Measurements from ENCODE around the gene RAB7B. TPM values are rescaled to one million over a fixed set of nuclear protein-coding genes. Genes with fewer than 3 reads are reported as not detected.

The RAB7B gene
- total RNA-seq, 1 experiment from 2014 or later: 3.6 TPM

DNA sequence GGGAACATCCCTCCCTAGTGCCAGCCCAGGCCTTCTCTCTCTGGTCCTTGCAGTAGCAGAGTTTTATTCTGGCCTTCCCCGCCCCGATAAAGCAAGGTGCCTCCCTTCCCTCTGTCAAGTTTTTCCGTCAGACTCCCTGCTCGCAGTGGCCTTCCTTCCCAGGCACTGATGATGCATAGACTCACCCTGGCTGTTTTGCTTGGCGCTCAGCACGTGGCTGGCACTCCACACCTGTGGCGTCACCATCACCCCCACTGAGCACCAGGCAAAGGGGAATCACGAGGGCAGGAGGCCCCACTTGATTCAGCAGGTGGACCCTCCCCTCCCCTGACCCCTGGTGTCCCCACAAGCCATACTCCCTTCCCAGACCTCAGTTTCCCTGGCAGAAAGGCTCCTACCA is 67.3 kb downstream of the RAB7B start:
- POLR2A ChIA-PET: interaction anchor here (1.1 to 1.3 kb wide), 2 partner anchors 15 to 17 kb away, joined by 4 to 11 read pairs; no protein-coding TSS in a partner anchor
- Mint-ChIP-seq H3K4me1 (ENCODE audit: insufficient read depth, unreplicated experiment) (peaks cover 49% of the 10 kb centered on the region), H3K36me3 (ENCODE audit: insufficient read depth, unreplicated experiment) (no peaks in the 10 kb centered on the region), H3K4me3 (ENCODE audit: unreplicated experiment) (no peak overlapping the region), H3K27me3 (ENCODE audit: insufficient read depth, unreplicated experiment) (peaks cover 56% of the 10 kb centered on the region), H3K9me3 (ENCODE audit: unreplicated experiment) (no peaks in the 10 kb centered on the region), H3K27ac (ENCODE audit: low read depth, unreplicated experiment) (peak overlapping the region; percentile 33)
- CTCF ChIA-PET: interaction anchor here (5.4 kb wide), 1 partner anchor 41 kb away, joined by 38 read pairs; no protein-coding TSS in a partner anchor
- intact Hi-C loops (cut with micrococcal nuclease): no loop called here
- TF ChIP-seq, protein P1, sequence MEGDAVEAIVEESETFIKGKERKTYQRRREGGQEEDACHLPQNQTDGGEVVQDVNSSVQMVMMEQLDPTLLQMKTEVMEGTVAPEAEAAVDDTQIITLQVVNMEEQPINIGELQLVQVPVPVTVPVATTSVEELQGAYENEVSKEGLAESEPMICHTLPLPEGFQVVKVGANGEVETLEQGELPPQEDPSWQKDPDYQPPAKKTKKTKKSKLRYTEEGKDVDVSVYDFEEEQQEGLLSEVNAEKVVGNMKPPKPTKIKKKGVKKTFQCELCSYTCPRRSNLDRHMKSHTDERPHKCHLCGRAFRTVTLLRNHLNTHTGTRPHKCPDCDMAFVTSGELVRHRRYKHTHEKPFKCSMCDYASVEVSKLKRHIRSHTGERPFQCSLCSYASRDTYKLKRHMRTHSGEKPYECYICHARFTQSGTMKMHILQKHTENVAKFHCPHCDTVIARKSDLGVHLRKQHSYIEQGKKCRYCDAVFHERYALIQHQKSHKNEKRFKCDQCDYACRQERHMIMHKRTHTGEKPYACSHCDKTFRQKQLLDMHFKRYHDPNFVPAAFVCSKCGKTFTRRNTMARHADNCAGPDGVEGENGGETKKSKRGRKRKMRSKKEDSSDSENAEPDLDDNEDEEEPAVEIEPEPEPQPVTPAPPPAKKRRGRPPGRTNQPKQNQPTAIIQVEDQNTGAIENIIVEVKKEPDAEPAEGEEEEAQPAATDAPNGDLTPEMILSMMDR (IDR thresholded peaks at IDR 0.05; ENCODE audit: unreplicated experiment): no peak
- no TSS peak for BruUV-seq (replicated peaks)
- DNase-seq (ENCODE audit: unreplicated experiment): peak; percentile 92

DNA sequence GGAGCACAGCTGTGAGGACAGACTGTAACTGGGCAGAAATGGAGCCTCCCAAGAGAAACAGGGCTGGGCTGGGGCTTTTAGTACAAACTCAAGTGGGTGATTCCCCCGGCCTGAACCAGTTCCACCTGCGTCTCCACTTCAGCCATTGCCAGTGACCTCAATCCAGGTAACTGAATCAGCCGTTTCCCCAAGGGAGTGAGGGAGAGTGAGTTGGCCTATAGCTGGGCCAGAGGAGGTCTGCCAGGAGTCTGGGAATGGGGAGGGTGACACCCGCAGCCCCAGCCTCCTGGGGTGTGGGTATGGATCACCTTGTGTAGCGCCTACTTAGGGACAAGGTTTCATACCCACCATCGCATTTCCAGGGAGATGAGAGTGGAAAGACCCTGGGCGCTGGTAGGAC is 68.4 kb downstream of the RAB7B start:
- TF ChIP-seq, protein P1 (IDR thresholded peaks at IDR 0.05; ENCODE audit: unreplicated experiment): no peak
- peaks cover 56% of the 10 kb centered on the region for H3K27me3 Mint-ChIP-seq (ENCODE audit: insufficient read depth, unreplicated experiment)
- H3K27ac Mint-ChIP-seq (ENCODE audit: low read depth, unreplicated experiment): no peak overlapping the region
- peaks cover 45% of the 10 kb centered on the region for H3K4me1 Mint-ChIP-seq (ENCODE audit: insufficient read depth, unreplicated experiment)
- no peaks in the 10 kb centered on the region for H3K9me3 Mint-ChIP-seq (ENCODE audit: unreplicated experiment)
- POLR2A ChIA-PET: interaction anchor here (0.9 to 1.2 kb wide), 3 partner anchors 12 to 185 kb away, joined by 3 to 4 read pairs (median 3); no protein-coding TSS in a partner anchor
- peak; percentile 54 for DNase-seq (ENCODE audit: unreplicated experiment)
- no peak overlapping the region for H3K4me3 Mint-ChIP-seq (ENCODE audit: unreplicated experiment)
- CTCF ChIA-PET: interaction anchor here (0.7 to 5.4 kb wide), 5 partner anchors 12 to 175 kb away, joined by 3 to 38 read pairs (median 4); no protein-coding TSS in a partner anchor
- H3K36me3 Mint-ChIP-seq (ENCODE audit: insufficient read depth, unreplicated experiment): no peaks in the 10 kb centered on the region
- intact Hi-C loops (cut with micrococcal nuclease): no loop called here
- BruUV-seq (replicated peaks): no TSS peak

DNA sequence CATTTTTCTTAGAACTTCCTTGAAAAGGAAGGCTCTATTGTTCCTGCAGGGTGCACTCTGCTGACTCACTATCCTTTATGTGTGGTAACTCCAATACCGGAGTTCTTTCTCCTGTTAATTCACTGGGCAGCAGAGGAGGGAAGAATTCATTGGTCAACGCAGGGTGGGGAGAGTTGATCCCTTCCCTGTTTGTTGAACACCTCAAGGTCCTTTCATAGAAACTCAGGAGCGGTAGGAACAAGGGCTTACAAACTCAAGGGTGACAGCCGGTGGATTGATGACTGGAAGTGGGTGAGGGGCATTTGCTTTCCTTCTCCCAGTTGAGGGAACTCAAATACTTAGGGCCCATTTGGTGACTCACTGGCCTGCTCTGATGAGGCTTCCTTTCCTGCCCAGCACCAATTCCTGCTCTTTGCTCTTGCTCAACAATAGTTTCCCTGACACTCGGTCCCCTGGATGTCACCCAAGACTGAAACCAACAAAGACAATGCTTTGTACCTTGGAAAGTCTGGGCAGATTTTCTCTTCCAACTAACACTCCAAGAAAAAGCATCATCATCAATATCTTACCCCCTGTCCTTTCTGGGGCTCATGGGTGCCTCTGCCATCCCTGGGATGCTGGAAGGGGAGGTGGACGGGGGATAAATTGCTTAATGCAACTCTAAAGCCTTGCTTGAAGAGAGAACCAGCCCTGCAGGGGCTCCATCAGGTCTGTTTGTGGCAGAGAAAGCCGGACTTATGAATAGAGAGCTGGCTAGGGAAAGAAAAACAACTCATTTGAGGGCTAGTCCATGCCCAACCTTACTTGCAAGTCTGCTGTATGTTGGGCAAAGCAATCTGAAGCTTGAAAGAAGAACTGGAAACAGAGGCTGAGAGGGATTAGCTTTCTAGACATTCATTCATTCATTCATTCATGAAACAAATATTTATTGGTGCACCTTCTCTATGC is 69.2 kb downstream of the RAB7B start:
- H3K27ac Mint-ChIP-seq (ENCODE audit: low read depth, unreplicated experiment): peak overlapping the region; percentile 60

More for the DNA sequence above, 69.2 kb downstream of the RAB7B start:
- H3K27me3 Mint-ChIP-seq (ENCODE audit: insufficient read depth, unreplicated experiment): peaks cover 56% of the 10 kb centered on the region
- H3K9me3 Mint-ChIP-seq (ENCODE audit: unreplicated experiment): no peaks in the 10 kb centered on the region
- H3K4me1 Mint-ChIP-seq (ENCODE audit: insufficient read depth, unreplicated experiment): peaks cover 40% of the 10 kb centered on the region
- TF ChIP-seq, protein P1 (IDR thresholded peaks at IDR 0.05; ENCODE audit: unreplicated experiment): no peak
- ChIA-PET CTCF (interaction anchor here (0.6 to 5.4 kb wide), 11 partner anchors 10 to 276 kb away, joined by 3 to 38 read pairs (median 5); no protein-coding TSS in a partner anchor), POLR2A (interaction anchor here (0.9 to 1.4 kb wide), 6 partner anchors 12 to 185 kb away, joined by 3 to 6 read pairs (median 4); no protein-coding TSS in a partner anchor)
- intact Hi-C loops (cut with micrococcal nuclease): no loop called here
- no TSS peak for BruUV-seq (replicated peaks)
- peak; percentile 98 for DNase-seq (ENCODE audit: unreplicated experiment)
- no peaks in the 10 kb centered on the region for H3K36me3 Mint-ChIP-seq (ENCODE audit: insufficient read depth, unreplicated experiment)
- H3K4me3 Mint-ChIP-seq (ENCODE audit: unreplicated experiment): peak overlapping the region; percentile 2
